Breast epithelium (tissue), 4 donors: Measurements from ENCODE around the gene ARHGDIB. TPM values are rescaled to one million over a fixed set of nuclear protein-coding genes. Genes with fewer than 3 reads are reported as not detected.

Experiments used
- DNase-seq, 2 donors: peaks; one replicate each; pipeline ENCODE4 v3.0.0-alpha.2; 2019; ENCODE audit warnings: low spot score in 2 of 2
- H3K27ac ChIP-seq, 2 donors: fragments of 200-600 bp; sonication (generic) in 1 of 2; one replicate each; pipeline ENCODE4 v1.5.1; 2016 to 2019; ENCODE audit warnings: mild to moderate bottlenecking in 1 of 2
- H3K27me3 ChIP-seq, 2 donors: fragments of 200-600 bp; sonication (generic) in 1 of 2; one replicate each; pipeline versions ENCODE4 v1.5.1 to v1.6.0; 2017 to 2019; ENCODE audit warnings: control low read depth in 1 of 2, mild to moderate bottlenecking in 1 of 2
- H3K36me3 ChIP-seq: fragments of 200-600 bp; one replicate; pipeline ENCODE4 v1.5.1; 2019
- H3K4me1 ChIP-seq, 2 donors: fragments of 200-600 bp; sonication (generic); one replicate each; pipeline ENCODE4 v1.5.1; 2016 to 2019; ENCODE audit warnings: control low read depth in 1 of 2
- H3K4me3 ChIP-seq, 3 donors: fragments of 200-600 bp; sonication (generic); 1 replicate in 2 of 3; 2 replicates in 1 of 3; pipeline ENCODE4 v1.5.1; 2016 to 2019; ENCODE audit warnings: mild to moderate bottlenecking in 3 of 3, moderate library complexity in 2 of 3
- H3K9me3 ChIP-seq, 2 donors: fragments of 200-600 bp; sonication (generic) in 1 of 2; one replicate each; pipeline ENCODE4 v1.5.1; 2016 to 2019; ENCODE audit warnings: control low read depth in 1 of 2
- CTCF ChIP-seq, 3 donors: fragments of 450-650 bp; IDR thresholded peaks; one replicate each; pipeline ENCODE4 v1.5.1; 2016 to 2017; ENCODE audit warnings: antibody characterized with exemption in 3 of 3, mild to moderate bottlenecking in 3 of 3, moderate library complexity in 3 of 3
- POLR2A ChIP-seq: fragments of 450-650 bp; IDR thresholded peaks from one replicate; pipeline ENCODE4 v1.6.1; 2016; ENCODE audit warnings: antibody characterized with exemption, mild to moderate bottlenecking, moderate library complexity
- POLR2AphosphoS5 ChIP-seq, 3 donors: sonication (generic); formaldehyde crosslinking; IDR thresholded peaks; one replicate each; pipeline ENCODE4 v1.6.1; 2017; ENCODE audit warnings: antibody characterized with exemption in 3 of 3
- intact Hi-C: fragments of 100-400 bp; cut with DNase I; formaldehyde crosslinking; loops from one replicate; pipeline ENCODE4 v1.15.1; 2023; ENCODE audit warnings: low total_unique reads
- total RNA-seq, 3 donors: library from RNA; depleted of rRNA; stranded (reverse); fragments of >200 nt; gene quantifications; one replicate each; pipeline ENCODE4 v1.1.0, GENCODE V29; 2016

ARHGDIB gene
- total RNA-seq, 3 donors from 2014 or later, result 159 to 222 (median 168) TPM

- Histone ChIP-seq H3K27ac (no peak overlapping the region), H3K36me3 (no peaks in the 10 kb centered on the region), H3K27me3 (no peaks in the 10 kb centered on the region), H3K4me3 (no peak overlapping the region), H3K4me1 (no peaks in the 10 kb centered on the region), H3K9me3 (no peaks in the 10 kb centered on the region)
- no peak for DNase-seq
- intact Hi-C loops, result no loop called here
- TF ChIP-seq CTCF (IDR thresholded peaks at IDR 0.05), result no peak
- no peak for TF ChIP-seq POLR2AphosphoS5 (IDR thresholded peaks at IDR 0.05)
- TF ChIP-seq POLR2A, result no peak
Observed at GRCh38 chr12:14984766-14985285, 23.4 kb upstream of the ARHGDIB start.

GRCh38 chr12:14984036-14984435 is 22.6 kb upstream of the ARHGDIB start:
- Histone ChIP-seq H3K4me3 (no peak overlapping the region), H3K27me3 (no peaks in the 10 kb centered on the region)
- intact Hi-C loops, result no loop called here

GRCh38 chr12:14982991-14983390 is 21.6 kb upstream of the ARHGDIB start:
- no peak for TF ChIP-seq POLR2AphosphoS5 (IDR thresholded peaks at IDR 0.05)
- no peak for TF ChIP-seq CTCF (IDR thresholded peaks at IDR 0.05)
- TF ChIP-seq POLR2A, result no peak
- Histone ChIP-seq H3K36me3 (no peaks in the 10 kb centered on the region), H3K4me1 (no peaks in the 10 kb centered on the region), H3K4me3 (no peak overlapping the region), H3K27ac (no peak overlapping the region), H3K27me3 (no peaks in the 10 kb centered on the region), H3K9me3 (no peaks in the 10 kb centered on the region)
- no peak for DNase-seq
- intact Hi-C loops, result no loop called here

More at GRCh38 chr12:14984036-14984435, 22.6 kb upstream of the ARHGDIB start:
- no peak for DNase-seq
- TF ChIP-seq CTCF (IDR thresholded peaks at IDR 0.05), result no peak
- TF ChIP-seq POLR2AphosphoS5 (IDR thresholded peaks at IDR 0.05), result no peak
- no peak for TF ChIP-seq POLR2A
- Histone ChIP-seq H3K9me3 (no peaks in the 10 kb centered on the region), H3K4me1 (no peaks in the 10 kb centered on the region), H3K27ac (no peak overlapping the region), H3K36me3 (no peaks in the 10 kb centered on the region)

GRCh38 chr12:14982562-14982961 is 21.2 kb upstream of the ARHGDIB start:
- Histone ChIP-seq H3K4me3 (no peak overlapping the region), H3K27me3 (no peaks in the 10 kb centered on the region), H3K4me1 (no peaks in the 10 kb centered on the region), H3K27ac (no peak overlapping the region), H3K9me3 (no peaks in the 10 kb centered on the region), H3K36me3 (no peaks in the 10 kb centered on the region)
- TF ChIP-seq CTCF (IDR thresholded peaks at IDR 0.05) (no peak), POLR2A (no peak), POLR2AphosphoS5 (IDR thresholded peaks at IDR 0.05) (no peak)
- DNase-seq, result no peak
- intact Hi-C loops, result no loop called here

GRCh38 chr12:14981049-14981448 is 19.6 kb upstream of the ARHGDIB start:
- TF ChIP-seq POLR2AphosphoS5 (IDR thresholded peaks at IDR 0.05) (no peak), CTCF (IDR thresholded peaks at IDR 0.05) (no peak), POLR2A (no peak)
- intact Hi-C loops, result no loop called here
- Histone ChIP-seq H3K36me3 (no peaks in the 10 kb centered on the region), H3K9me3 (no peaks in the 10 kb centered on the region), H3K4me3 (no peak overlapping the region), H3K27me3 (no peaks in the 10 kb centered on the region), H3K4me1 (no peaks in the 10 kb centered on the region), H3K27ac (no peak overlapping the region)
- DNase-seq, result no peak
